ENCODE results near the gene OR6V1. TPM values are rescaled to one million over a fixed set of nuclear protein-coding genes. Genes with fewer than 3 reads are reported as not detected.

OR6V1 gene
- total and polyA plus RNA-seq, 10 of the 15 experiments (the other 5 are each of a cell fraction or from before 2014, with no cell fraction given): not detected

DNA sequence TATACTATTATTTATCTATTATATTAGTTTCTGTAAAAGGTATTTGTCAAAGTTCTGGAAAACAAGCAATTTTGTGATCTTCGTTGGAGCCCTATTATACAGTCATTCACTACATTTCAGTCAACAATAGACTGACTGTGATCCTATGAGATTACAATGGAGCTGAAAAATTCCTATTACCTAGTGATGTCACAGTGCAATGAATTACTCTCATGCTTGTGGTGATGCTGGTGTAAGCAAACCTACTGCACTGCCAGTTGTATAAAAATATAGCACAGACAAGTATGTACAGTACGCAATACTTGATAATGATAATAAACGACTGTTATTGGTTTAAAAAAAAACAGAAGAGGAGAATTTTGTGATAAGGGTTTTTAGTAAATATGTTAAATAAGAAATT lies 21.4 kb downstream of the OR6V1 start (continued):
- TF ChIP-seq, protein P1, sequence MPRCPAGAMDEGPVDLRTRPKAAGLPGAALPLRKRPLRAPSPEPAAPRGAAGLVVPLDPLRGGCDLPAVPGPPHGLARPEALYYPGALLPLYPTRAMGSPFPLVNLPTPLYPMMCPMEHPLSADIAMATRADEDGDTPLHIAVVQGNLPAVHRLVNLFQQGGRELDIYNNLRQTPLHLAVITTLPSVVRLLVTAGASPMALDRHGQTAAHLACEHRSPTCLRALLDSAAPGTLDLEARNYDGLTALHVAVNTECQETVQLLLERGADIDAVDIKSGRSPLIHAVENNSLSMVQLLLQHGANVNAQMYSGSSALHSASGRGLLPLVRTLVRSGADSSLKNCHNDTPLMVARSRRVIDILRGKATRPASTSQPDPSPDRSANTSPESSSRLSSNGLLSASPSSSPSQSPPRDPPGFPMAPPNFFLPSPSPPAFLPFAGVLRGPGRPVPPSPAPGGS (IDR thresholded peaks at IDR 0.05; ENCODE audit: borderline replicate concordance, insufficient read depth, low read depth, low read length, poor library complexity, severe bottlenecking): no peak

DNA sequence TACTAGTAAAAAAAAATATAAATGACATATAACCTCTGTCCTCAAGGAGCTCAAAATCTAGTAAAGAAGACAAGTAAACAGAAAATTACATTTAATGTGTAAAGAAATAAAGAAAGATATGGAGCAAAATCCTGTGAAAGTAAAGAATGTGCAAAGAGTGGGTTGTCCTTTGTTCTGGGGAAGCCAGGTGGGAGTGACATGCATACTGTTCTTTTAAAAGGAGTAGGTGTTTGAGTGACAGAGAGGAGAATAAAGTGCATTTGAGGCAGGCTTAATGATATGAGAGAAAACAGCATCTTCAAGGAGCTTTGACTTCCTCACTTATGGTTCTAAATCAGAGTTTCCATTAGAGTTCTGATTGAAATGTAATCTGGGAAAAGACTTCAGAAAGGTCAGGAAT lies 22.0 kb downstream of the OR6V1 start:
- Histone ChIP-seq H3K36me3 (ENCODE audit: control insufficient read depth in 2 of 2, insufficient read depth in 2 of 2, low read length in 1 of 2) (no peaks in the 10 kb centered on the region), H4K20me1 (ENCODE audit: control insufficient read depth, insufficient read depth) (no peaks in the 10 kb centered on the region), H3K27me3 (replicated peaks in 1 of 2; ENCODE audit: control insufficient read depth in 2 of 2, insufficient read depth in 2 of 2, low read length in 1 of 2) (no peaks in the 10 kb centered on the region; a peak in 1 of 4 replicates), H3K9me3 (replicated peaks; ENCODE audit: control insufficient read depth, insufficient read depth, low read length) (no peaks in the 10 kb centered on the region), H3K27ac (ENCODE audit: control insufficient read depth, insufficient read depth) (no peak overlapping the region), H3K4me1 (ENCODE audit: control insufficient read depth, insufficient read depth, low read length) (no peaks in the 10 kb centered on the region), H3K4me3 (no peak overlapping the region), H3K79me2 (ENCODE audit: control insufficient read depth, insufficient read depth, low read length) (no peaks in the 10 kb centered on the region), H3K4me2 (ENCODE audit: control insufficient read depth, insufficient read depth) (no peak overlapping the region), H3K9ac (ENCODE audit: control insufficient read depth, insufficient read depth, low read length) (no peak overlapping the region), H2AFZ (ENCODE audit: control insufficient read depth, low read depth, low read length) (no peak overlapping the region)
- no peak for ATAC-seq
- no TSS peak for BruUV-seq (replicated peaks)
- ChIA-PET POLR2A (interaction anchor here (0.5 kb wide), 1 partner anchor 68 kb away, joined by 3 read pairs; no protein-coding TSS in a partner anchor), SMC1A (ENCODE audit: uncharacterized antibody, unreplicated experiment) (no interaction called here), RAD21 (ENCODE audit: unreplicated experiment) (no interaction called here), CTCF (no interaction called here)
- in situ Hi-C loops (cut with MboI): no loop called here
- no peak for FAIRE-seq
- TF ChIP-seq BACH1 (IDR thresholded peaks at IDR 0.05; ENCODE audit: borderline replicate concordance) (no peak), EGR1 (IDR thresholded peaks at IDR 0.05; ENCODE audit: borderline replicate concordance in 1 of 2, low read depth in 2 of 2, low read length in 2 of 2) (no peak)
- TF ChIP-seq, protein P2, sequence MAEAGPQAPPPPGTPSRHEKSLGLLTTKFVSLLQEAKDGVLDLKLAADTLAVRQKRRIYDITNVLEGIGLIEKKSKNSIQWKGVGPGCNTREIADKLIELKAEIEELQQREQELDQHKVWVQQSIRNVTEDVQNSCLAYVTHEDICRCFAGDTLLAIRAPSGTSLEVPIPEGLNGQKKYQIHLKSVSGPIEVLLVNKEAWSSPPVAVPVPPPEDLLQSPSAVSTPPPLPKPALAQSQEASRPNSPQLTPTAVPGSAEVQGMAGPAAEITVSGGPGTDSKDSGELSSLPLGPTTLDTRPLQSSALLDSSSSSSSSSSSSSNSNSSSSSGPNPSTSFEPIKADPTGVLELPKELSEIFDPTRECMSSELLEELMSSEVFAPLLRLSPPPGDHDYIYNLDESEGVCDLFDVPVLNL (IDR thresholded peaks at IDR 0.05; ENCODE audit: low read depth, low read length): no peak
- intact Hi-C loops (cut with micrococcal nuclease; ENCODE audit: unreplicated experiment): no loop called here
- DNase-seq (ENCODE audit: low read depth, low spot score): no peak
